Measurements from ENCODE around the gene OGN.
"Not testable (repeated sequence)": the region's sequence is repeated elsewhere in the genome, so short reads cannot be mapped to it uniquely, and the experiment has no call there.

The OGN gene

DNA sequence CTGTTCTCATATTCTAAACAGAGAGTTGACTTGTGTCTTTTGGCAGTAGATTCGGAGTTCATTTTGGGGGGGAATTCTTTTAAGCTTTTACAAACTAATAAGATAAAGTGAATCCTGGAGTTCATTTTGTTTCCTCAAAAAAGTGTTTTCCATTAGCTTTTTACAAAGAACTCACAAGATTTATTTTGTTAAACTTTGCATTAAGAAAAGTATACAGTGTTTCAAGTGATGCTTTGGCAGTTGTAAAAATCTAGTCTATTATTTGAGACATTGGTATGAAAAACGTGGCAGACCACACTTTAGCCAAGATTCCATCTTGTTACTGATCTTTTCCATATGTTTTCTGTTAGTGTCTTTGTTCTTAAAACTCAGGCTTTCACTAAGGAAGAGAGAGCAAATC, 21.1 kb upstream of the OGN start:
- Mint-ChIP-seq H3K27me3 (ENCODE audit: low read depth, poor library complexity) (no peaks in the 10 kb centered on the region), H3K27ac (peak overlapping the region; percentile 14), H3K9me3 (no peaks in the 10 kb centered on the region), H3K36me3 (ENCODE audit: low read depth) (no peaks in the 10 kb centered on the region), H3K4me1 (no peaks in the 10 kb centered on the region), H3K4me3 (no peak overlapping the region)
- DNase-seq, result no peak
- TF ChIP-seq, protein P1, sequence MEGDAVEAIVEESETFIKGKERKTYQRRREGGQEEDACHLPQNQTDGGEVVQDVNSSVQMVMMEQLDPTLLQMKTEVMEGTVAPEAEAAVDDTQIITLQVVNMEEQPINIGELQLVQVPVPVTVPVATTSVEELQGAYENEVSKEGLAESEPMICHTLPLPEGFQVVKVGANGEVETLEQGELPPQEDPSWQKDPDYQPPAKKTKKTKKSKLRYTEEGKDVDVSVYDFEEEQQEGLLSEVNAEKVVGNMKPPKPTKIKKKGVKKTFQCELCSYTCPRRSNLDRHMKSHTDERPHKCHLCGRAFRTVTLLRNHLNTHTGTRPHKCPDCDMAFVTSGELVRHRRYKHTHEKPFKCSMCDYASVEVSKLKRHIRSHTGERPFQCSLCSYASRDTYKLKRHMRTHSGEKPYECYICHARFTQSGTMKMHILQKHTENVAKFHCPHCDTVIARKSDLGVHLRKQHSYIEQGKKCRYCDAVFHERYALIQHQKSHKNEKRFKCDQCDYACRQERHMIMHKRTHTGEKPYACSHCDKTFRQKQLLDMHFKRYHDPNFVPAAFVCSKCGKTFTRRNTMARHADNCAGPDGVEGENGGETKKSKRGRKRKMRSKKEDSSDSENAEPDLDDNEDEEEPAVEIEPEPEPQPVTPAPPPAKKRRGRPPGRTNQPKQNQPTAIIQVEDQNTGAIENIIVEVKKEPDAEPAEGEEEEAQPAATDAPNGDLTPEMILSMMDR (IDR thresholded peaks at IDR 0.05), result no peak

DNA sequence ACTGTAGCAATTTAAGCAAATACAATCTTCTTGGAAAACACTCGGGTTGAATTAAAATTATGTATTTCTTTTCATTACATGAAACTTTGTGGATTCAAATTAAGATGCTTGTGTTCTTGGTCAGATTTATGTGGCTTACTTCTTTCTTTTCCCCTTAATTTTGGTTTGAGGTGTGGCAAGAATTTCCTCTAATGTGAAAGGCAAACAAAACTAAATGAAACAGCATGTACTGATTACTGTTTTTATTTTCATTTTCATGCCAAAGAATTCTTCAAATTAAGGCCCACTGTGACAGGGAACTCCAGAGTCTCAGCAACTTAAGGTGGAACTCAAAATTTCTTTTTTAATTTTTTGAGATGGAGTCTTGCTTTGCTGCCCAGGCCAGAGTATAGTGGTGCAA, 20.0 kb upstream of the OGN start, which contains the start of gene OMD:
Gene OMD (minus strand): TSS at position 132 of the 400 bp plus-strand sequence. CDS start 6,913 bp downstream, outside the sequence.
- no peaks in the 10 kb centered on the region for H3K4me1 Mint-ChIP-seq
- H3K4me3 Mint-ChIP-seq, result no peak within 1 kb of the TSS
- H3K36me3 Mint-ChIP-seq (ENCODE audit: low read depth), result no peaks in the 10 kb centered on the region
- TF ChIP-seq, protein P1 (IDR thresholded peaks at IDR 0.05), result no peak
- H3K27me3 Mint-ChIP-seq (ENCODE audit: low read depth, poor library complexity), result no peaks in the 10 kb centered on the region
- DNase-seq, result no peak
- H3K27ac Mint-ChIP-seq, result no peak within 1 kb of the TSS
- H3K9me3 Mint-ChIP-seq, result no peaks in the 10 kb centered on the region

DNA sequence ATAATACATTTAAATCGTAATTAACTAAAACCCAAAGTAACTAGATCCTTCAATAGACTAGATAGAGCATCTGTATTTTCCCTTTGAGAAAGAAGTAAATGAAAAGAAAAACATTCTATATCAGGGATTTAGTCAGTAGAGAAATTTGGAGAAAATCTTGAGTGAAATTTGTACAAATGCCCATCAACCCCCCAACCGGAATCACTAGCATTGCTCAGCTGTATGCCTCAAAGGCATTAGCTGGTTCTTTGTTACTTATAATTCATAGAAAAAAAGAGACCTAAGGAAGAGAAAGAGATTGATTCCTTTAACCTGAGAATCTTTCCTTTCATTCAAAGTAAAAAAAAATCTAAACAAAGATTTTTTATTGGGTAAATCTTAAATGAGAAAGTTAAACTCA, 19.2 kb upstream of the OGN start:
- Mint-ChIP-seq H3K9me3 (no peaks in the 10 kb centered on the region), H3K36me3 (ENCODE audit: low read depth) (no peaks in the 10 kb centered on the region), H3K4me3 (no peak overlapping the region), H3K4me1 (no peaks in the 10 kb centered on the region), H3K27me3 (ENCODE audit: low read depth, poor library complexity) (no peaks in the 10 kb centered on the region), H3K27ac (no peak overlapping the region)
- DNase-seq, result no peak
- TF ChIP-seq, protein P1 (IDR thresholded peaks at IDR 0.05), result no peak

DNA sequence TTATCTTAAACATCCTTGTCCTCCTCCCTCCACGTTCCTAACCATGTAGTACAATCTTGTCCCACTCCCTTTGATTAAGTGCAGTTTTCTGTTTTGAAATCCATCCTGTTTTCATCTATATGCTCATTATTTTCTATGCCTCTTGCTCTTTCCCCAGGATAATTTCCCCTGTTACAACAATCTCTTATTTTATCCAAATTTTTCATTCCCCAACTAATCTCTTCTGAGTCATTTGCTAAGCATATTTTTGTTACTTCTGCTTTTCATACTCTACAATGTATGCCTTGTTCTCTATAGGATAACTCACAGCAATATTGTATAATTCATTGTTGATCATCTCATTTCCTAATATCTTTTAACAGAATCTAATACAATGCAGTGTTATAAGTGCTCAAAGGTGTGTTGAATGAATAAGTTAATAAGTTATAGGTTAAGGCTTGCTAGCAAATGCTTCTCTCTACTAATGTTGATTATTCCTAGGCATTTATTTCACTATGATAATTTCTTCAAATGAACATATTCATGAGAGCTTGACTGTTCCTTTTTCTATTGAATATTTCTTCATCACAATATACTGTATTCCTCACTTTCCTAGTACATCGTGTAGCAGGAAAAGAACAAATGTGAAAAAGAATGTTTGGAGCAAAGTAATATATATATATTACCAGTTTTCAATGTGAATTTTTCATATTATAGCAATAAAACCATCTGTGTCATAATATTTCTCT, 18.4 kb upstream of the OGN start:
- TF ChIP-seq, protein P1 (IDR thresholded peaks at IDR 0.05), result no peak
- Mint-ChIP-seq H3K27me3 (ENCODE audit: low read depth, poor library complexity) (no peaks in the 10 kb centered on the region), H3K36me3 (ENCODE audit: low read depth) (no peaks in the 10 kb centered on the region), H3K4me3 (no peak overlapping the region), H3K9me3 (no peaks in the 10 kb centered on the region), H3K4me1 (no peaks in the 10 kb centered on the region), H3K27ac (no peak overlapping the region)
- DNase-seq, result no peak

DNA sequence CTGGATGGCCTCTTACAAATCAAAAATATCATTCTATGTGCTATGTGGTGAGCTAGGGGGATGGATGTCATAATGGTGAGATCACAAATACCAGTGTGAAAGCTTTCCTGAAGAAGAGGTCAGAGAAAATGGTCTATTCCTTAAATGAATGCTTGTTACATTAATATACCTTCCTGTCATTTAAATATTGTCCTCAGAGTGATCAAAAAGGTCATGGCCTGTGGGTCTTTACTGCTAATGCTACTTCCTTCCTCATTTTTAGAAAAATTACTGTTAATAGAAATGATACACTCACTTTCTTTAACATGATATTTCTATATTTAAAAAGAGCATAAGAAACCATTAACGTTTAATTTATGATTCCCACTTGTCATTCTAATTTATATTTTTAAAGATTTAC, 10.2 kb upstream of the OGN start:
- no peaks in the 10 kb centered on the region for H3K4me1 Mint-ChIP-seq
- no peak for DNase-seq
- no peaks in the 10 kb centered on the region for H3K27me3 Mint-ChIP-seq (ENCODE audit: low read depth, poor library complexity)
- H3K9me3 Mint-ChIP-seq, result no peaks in the 10 kb centered on the region
- H3K27ac Mint-ChIP-seq, result no peak overlapping the region
- TF ChIP-seq, protein P1 (IDR thresholded peaks at IDR 0.05), result no peak
- H3K4me3 Mint-ChIP-seq, result no peak overlapping the region
- H3K36me3 Mint-ChIP-seq (ENCODE audit: low read depth), result no peaks in the 10 kb centered on the region

DNA sequence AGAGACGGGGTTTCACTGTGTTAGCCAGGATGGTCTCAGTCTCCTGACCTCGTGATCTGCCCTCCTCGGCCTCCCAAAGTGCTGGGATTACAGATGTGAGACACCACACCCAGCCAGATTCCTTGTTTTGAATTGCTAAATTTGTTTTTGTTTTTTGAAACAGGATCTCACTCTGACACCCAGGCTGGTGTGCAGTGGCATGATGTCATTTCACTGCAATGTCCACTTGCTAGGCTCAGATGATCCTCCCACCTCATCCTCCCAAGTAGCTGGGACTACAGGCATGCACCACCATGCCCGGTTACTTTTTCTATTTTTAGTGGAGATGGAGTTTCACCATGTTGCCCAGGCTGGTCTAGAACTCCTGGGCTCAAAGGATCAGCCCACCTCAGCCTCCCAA, 6.8 kb upstream of the OGN start:
- H3K27me3 Mint-ChIP-seq (ENCODE audit: low read depth, poor library complexity); H3K9me3 Mint-ChIP-seq; DNase-seq; H3K27ac Mint-ChIP-seq; H3K36me3 Mint-ChIP-seq (ENCODE audit: low read depth); H3K4me3 Mint-ChIP-seq; H3K4me1 Mint-ChIP-seq: not testable (repeated sequence)
